ENCODE results near the gene EGLN3.

The EGLN3 gene

GRCh38 chr14:33904609-33905008, 46.3 kb downstream of the EGLN3 start:
- H3K27ac ChIP-seq = no peak overlapping the region
- no peak for TF ChIP-seq CTCF (conservative IDR thresholded peaks at IDR 0.05)
- no peak for TF ChIP-seq ZFX (IDR thresholded peaks at IDR 0.05)

GRCh38 chr14:33903369-33903768, 47.5 kb downstream of the EGLN3 start:
- no peak overlapping the region for H3K27ac ChIP-seq
- TF ChIP-seq ZFX (IDR thresholded peaks at IDR 0.05) (no peak), CTCF (conservative IDR thresholded peaks at IDR 0.05) (no peak)

- H3K27ac ChIP-seq = no peak overlapping the region
Observed at GRCh38 chr14:33902363-33902762, 48.5 kb downstream of the EGLN3 start.

GRCh38 chr14:33901426-33902155, 49.3 kb downstream of the EGLN3 start:
- TF ChIP-seq ZFX (IDR thresholded peaks at IDR 0.05) (no peak), CTCF (conservative IDR thresholded peaks at IDR 0.05) (no peak)
- no peak overlapping the region for H3K27ac ChIP-seq

More at GRCh38 chr14:33902363-33902762, 48.5 kb downstream of the EGLN3 start:
- TF ChIP-seq ZFX (IDR thresholded peaks at IDR 0.05) = no peak
- no peak for TF ChIP-seq CTCF (conservative IDR thresholded peaks at IDR 0.05)

GRCh38 chr14:33900706-33901105, 50.2 kb downstream of the EGLN3 start:
- TF ChIP-seq CTCF (conservative IDR thresholded peaks at IDR 0.05) (no peak), ZFX (IDR thresholded peaks at IDR 0.05) (no peak)
- no peak overlapping the region for H3K27ac ChIP-seq

- TF ChIP-seq ZFX (IDR thresholded peaks at IDR 0.05) (no peak), CTCF (conservative IDR thresholded peaks at IDR 0.05) (no peak)
- H3K27ac ChIP-seq = no peak overlapping the region
Observed at GRCh38 chr14:33899723-33900341, 51.0 kb downstream of the EGLN3 start.

GRCh38 chr14:33897878-33898535, 52.9 kb downstream of the EGLN3 start:
- TF ChIP-seq CTCF (conservative IDR thresholded peaks at IDR 0.05) (no peak), ZFX (IDR thresholded peaks at IDR 0.05) (no peak)
- H3K27ac ChIP-seq = no peak overlapping the region

All from C4-2B (cell line).